GM23338 (cell line): ENCODE results near the gene ZBTB44. TPM values are rescaled to one million over a fixed set of nuclear protein-coding genes. Genes with fewer than 3 reads are reported as not detected.

Experiments
- ATAC-seq: fragments of 200-7000 bp; cut with Tn5 transposase; 3 replicates; pipeline ENCODE4 v1.9.1; 2020
- DNase-seq: peaks from one replicate; pipeline ENCODE4 v3.0.0-alpha.2; 2015; ENCODE audit warnings: low spot score
- H2AFZ ChIP-seq: fragments of 200-600 bp; sonication (generic); 2 replicates; pipeline ENCODE4 v1.8.0; 2016; ENCODE audit warnings: antibody characterized with exemption, mild to moderate bottlenecking, moderate library complexity
- H3F3A ChIP-seq: fragments of 200-600 bp; sonication (generic); replicated peaks from 2 replicates; pipeline ENCODE4 v1.8.0; 2017; ENCODE audit warnings: antibody characterized with exemption, mixed run types, low read depth
- H3K27ac ChIP-seq: fragments of 200-600 bp; sonication (generic); 2 replicates; pipeline ENCODE4 v1.6.1; 2016; ENCODE audit warnings: low read depth
- H3K27me3 ChIP-seq: fragments of 200-600 bp; sonication (generic); 2 replicates; pipeline ENCODE4 v1.8.0; 2016; ENCODE audit warnings: mild to moderate bottlenecking, mixed run types, moderate library complexity; ENCODE audit not compliant: insufficient read depth
- H3K36me3 ChIP-seq: fragments of 200-600 bp; sonication (generic); 2 replicates; pipeline ENCODE4 v1.8.0; 2016; ENCODE audit warnings: mild to moderate bottlenecking; ENCODE audit not compliant: insufficient read depth
- H3K4me1 ChIP-seq: fragments of 200-600 bp; sonication (generic); 2 replicates; pipeline ENCODE4 v1.8.0; 2016; ENCODE audit warnings: mild to moderate bottlenecking, moderate library complexity; ENCODE audit not compliant: insufficient read depth
- H3K4me2 ChIP-seq: fragments of 200-600 bp; sonication (generic); 2 replicates; pipeline ENCODE4 v1.7.1; 2017; ENCODE audit warnings: mixed run types
- H3K4me3 ChIP-seq: fragments of 200-600 bp; sonication (generic); 2 replicates; pipeline ENCODE4 v1.6.1; 2016; ENCODE audit warnings: mixed run types
- H3K79me2 ChIP-seq: fragments of 200-600 bp; sonication (generic); replicated peaks from 2 replicates; pipeline ENCODE4 v1.8.0; 2017; ENCODE audit warnings: mild to moderate bottlenecking; ENCODE audit not compliant: insufficient read depth
- H3K9me2 ChIP-seq: fragments of 200-600 bp; sonication (generic); 2 replicates; pipeline ENCODE4 v1.8.0; 2017; ENCODE audit not compliant: insufficient read depth
- H4K20me1 ChIP-seq: fragments of 200-600 bp; sonication (generic); replicated peaks from 2 replicates; pipeline ENCODE4 v1.8.0; 2017; ENCODE audit warnings: mild to moderate bottlenecking; ENCODE audit not compliant: insufficient read depth
- H3K27ac Mint-ChIP-seq: 2 replicates; pipeline ENCODE4 v1.8.0; 2020; ENCODE audit warnings: inconsistent platforms, mild to moderate bottlenecking, moderate library complexity, mixed read lengths
- H3K27me3 Mint-ChIP-seq: 3 replicates; pipeline ENCODE4 v1.8.0; 2022; ENCODE audit warnings: low read depth, mild to moderate bottlenecking, moderate library complexity, mixed read lengths, inconsistent platforms; ENCODE audit not compliant: insufficient read depth, poor library complexity
- H3K36me3 Mint-ChIP-seq: 3 replicates; pipeline ENCODE4 v1.8.0; 2021; ENCODE audit warnings: low read depth, mild to moderate bottlenecking, inconsistent platforms, moderate library complexity, mixed read lengths
- H3K4me1 Mint-ChIP-seq: 3 replicates; pipeline ENCODE4 v1.8.0; 2020; ENCODE audit warnings: mild to moderate bottlenecking, inconsistent platforms, mixed read lengths
- H3K4me3 Mint-ChIP-seq: 3 replicates; pipeline ENCODE4 v1.8.0; 2021; ENCODE audit warnings: moderate library complexity, mild to moderate bottlenecking, inconsistent platforms, mixed read lengths
- H3K9me3 Mint-ChIP-seq: 3 replicates; pipeline ENCODE4 v1.8.0; 2020; ENCODE audit warnings: moderate library complexity, mild to moderate bottlenecking, inconsistent platforms, mixed read lengths
- CREB1 ChIP-seq: fragments of 250-450 bp; sonication (Bioruptor Pico); IDR thresholded peaks from 2 replicates; pipeline ENCODE4 v1.5.0; 2020; ENCODE audit warnings: low read depth, mild to moderate bottlenecking, moderate library complexity
- JUNB ChIP-seq: IDR thresholded peaks from one replicate; pipeline ENCODE4 v1.6.1; 2016; ENCODE audit warnings: antibody characterized with exemption; ENCODE audit not compliant: unreplicated experiment
- NANOG ChIP-seq: IDR thresholded peaks from 2 replicates; pipeline ENCODE4 v1.6.1; 2016; ENCODE audit warnings: antibody characterized with exemption, borderline replicate concordance
- POLR2AphosphoS5 ChIP-seq: IDR thresholded peaks from 2 replicates; pipeline ENCODE4 v1.6.1; 2016; ENCODE audit warnings: antibody characterized with exemption, low read depth
- STAT1 ChIP-seq: IDR thresholded peaks from one replicate; pipeline ENCODE4 v1.6.1; 2016; ENCODE audit warnings: antibody characterized with exemption; ENCODE audit not compliant: unreplicated experiment
- polyA plus RNA-seq: library from polyadenylated mRNA; unstranded; fragments of >200 nt; fragmentation: Nextera tagmentation; extraction: Ambion mirVana; gene quantifications from 2 replicates; pipeline ENCODE4 v1.2.1, GENCODE V29; 2016
- total RNA-seq: library from RNA; depleted of rRNA; stranded (reverse); fragments of >200 nt; shearing (Covaris generic); gene quantifications from 2 replicates; pipeline ENCODE4 v1.2.3, GENCODE V29; 2014
- TF ChIP-seq, protein P1 (sequence below): fragments of 250-450 bp; sonication (Bioruptor Pico); IDR thresholded peaks from 2 replicates; pipeline ENCODE4 v1.5.0; 2020; ENCODE audit warnings: mild to moderate bottlenecking, moderate library complexity
- TF ChIP-seq, protein P2 (sequence below): IDR thresholded peaks from one replicate; pipeline ENCODE4 v1.6.1; 2018; ENCODE audit warnings: antibody characterized with exemption; ENCODE audit not compliant: unreplicated experiment
- TF ChIP-seq, protein P3 (sequence below), 2 experiments: fragments of 200-600 bp in 1 of 2; sonication (generic) in 1 of 2; conservative IDR thresholded peaks; 2 replicates each; pipeline versions ENCODE4 v1.5.1 to v1.6.1; 2016 to 2017; ENCODE audit warnings: antibody characterized with exemption in 2 of 2, low read depth in 2 of 2, mild to moderate bottlenecking in 2 of 2, moderate library complexity in 1 of 2
- TF ChIP-seq, protein P4 (sequence below): IDR thresholded peaks from 2 replicates; pipeline ENCODE4 v1.6.1; 2016; ENCODE audit warnings: antibody characterized with exemption

Gene ZBTB44
- total and polyA plus RNA-seq, 2 experiments from 2014 or later, result 61.2 to 102 TPM

DNA sequence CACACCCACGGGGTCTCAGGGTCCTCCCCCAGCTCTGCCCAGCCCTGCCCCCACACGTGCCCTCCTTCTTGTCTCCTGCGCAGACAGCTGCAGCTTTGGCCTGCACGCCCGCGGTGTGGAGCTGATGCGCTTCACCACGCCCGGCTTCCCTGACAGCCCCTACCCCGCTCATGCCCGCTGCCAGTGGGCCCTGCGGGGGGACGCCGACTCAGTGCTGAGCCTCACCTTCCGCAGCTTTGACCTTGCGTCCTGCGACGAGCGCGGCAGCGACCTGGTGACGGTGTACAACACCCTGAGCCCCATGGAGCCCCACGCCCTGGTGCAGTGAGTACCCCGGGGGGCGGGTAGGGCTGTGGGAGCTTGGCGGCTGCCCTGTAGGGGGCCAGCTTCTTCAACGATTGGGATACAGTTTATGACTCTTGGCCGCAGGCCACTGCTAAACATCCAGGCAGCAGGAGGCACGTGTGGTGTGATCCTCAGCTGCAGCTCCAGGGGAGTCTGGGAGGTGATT, 124.3 kb downstream of the ZBTB44 start:
- peaks cover 3% of the 10 kb centered on the region; the same call in 2 of the 3 replicates for H3K36me3 Mint-ChIP-seq
- Histone ChIP-seq H3K27ac (no peak overlapping the region), H3K4me3 (no peak overlapping the region), H3K4me2 (no peak overlapping the region), H3K79me2 (no peaks in the 10 kb centered on the region), H3K27me3 (no peaks in the 10 kb centered on the region), H3K36me3 (no peaks in the 10 kb centered on the region), H3K4me1 (no peaks in the 10 kb centered on the region), H2AFZ (no peak overlapping the region), H3F3A (no peaks in the 10 kb centered on the region), H4K20me1 (no peaks in the 10 kb centered on the region; the same call in 1 of the 2 replicates), H3K9me2 (no peaks in the 10 kb centered on the region)
- H3K4me1 Mint-ChIP-seq, result no peaks in the 10 kb centered on the region; the same call in 2 of the 3 replicates
- H3K27ac Mint-ChIP-seq, result no peak overlapping the region
- no peak overlapping the region for H3K4me3 Mint-ChIP-seq
- H3K9me3 Mint-ChIP-seq, result no peaks in the 10 kb centered on the region
- DNase-seq (no peak), ATAC-seq (no peak)
- TF ChIP-seq, protein P1, sequence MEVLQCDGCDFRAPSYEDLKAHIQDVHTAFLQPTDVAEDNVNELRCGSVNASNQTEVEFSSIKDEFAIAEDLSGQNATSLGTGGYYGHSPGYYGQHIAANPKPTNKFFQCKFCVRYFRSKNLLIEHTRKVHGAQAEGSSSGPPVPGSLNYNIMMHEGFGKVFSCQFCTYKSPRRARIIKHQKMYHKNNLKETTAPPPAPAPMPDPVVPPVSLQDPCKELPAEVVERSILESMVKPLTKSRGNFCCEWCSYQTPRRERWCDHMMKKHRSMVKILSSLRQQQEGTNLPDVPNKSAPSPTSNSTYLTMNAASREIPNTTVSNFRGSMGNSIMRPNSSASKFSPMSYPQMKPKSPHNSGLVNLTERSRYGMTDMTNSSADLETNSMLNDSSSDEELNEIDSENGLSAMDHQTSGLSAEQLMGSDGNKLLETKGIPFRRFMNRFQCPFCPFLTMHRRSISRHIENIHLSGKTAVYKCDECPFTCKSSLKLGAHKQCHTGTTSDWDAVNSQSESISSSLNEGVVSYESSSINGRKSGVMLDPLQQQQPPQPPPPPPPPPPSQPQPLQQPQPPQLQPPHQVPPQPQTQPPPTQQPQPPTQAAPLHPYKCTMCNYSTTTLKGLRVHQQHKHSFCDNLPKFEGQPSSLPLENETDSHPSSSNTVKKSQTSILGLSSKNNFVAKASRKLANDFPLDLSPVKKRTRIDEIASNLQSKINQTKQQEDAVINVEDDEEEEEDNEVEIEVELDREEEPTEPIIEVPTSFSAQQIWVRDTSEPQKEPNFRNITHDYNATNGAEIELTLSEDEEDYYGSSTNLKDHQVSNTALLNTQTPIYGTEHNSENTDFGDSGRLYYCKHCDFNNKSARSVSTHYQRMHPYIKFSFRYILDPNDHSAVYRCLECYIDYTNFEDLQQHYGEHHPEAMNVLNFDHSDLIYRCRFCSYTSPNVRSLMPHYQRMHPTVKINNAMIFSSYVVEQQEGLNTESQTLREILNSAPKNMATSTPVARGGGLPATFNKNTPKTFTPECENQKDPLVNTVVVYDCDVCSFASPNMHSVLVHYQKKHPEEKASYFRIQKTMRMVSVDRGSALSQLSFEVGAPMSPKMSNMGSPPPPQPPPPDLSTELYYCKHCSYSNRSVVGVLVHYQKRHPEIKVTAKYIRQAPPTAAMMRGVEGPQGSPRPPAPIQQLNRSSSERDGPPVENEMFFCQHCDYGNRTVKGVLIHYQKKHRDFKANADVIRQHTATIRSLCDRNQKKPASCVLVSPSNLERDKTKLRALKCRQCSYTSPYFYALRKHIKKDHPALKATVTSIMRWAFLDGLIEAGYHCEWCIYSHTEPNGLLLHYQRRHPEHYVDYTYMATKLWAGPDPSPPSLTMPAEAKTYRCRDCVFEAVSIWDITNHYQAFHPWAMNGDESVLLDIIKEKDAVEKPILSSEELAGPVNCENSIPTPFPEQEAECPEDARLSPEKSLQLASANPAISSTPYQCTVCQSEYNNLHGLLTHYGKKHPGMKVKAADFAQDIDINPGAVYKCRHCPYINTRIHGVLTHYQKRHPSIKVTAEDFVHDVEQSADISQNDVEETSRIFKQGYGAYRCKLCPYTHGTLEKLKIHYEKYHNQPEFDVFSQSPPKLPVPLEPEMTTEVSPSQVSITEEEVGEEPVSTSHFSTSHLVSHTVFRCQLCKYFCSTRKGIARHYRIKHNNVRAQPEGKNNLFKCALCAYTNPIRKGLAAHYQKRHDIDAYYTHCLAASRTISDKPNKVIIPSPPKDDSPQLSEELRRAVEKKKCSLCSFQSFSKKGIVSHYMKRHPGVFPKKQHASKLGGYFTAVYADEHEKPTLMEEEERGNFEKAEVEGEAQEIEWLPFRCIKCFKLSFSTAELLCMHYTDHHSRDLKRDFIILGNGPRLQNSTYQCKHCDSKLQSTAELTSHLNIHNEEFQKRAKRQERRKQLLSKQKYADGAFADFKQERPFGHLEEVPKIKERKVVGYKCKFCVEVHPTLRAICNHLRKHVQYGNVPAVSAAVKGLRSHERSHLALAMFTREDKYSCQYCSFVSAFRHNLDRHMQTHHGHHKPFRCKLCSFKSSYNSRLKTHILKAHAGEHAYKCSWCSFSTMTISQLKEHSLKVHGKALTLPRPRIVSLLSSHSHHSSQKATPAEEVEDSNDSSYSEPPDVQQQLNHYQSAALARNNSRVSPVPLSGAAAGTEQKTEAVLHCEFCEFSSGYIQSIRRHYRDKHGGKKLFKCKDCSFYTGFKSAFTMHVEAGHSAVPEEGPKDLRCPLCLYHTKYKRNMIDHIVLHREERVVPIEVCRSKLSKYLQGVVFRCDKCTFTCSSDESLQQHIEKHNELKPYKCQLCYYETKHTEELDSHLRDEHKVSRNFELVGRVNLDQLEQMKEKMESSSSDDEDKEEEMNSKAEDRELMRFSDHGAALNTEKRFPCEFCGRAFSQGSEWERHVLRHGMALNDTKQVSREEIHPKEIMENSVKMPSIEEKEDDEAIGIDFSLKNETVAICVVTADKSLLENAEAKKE (CRISPR knock-in tag), result no peak
- TF ChIP-seq POLR2AphosphoS5 (no peak), CREB1 (no peak), STAT1 (no peak), NANOG (no peak), JUNB (no peak)
- TF ChIP-seq, protein P2, sequence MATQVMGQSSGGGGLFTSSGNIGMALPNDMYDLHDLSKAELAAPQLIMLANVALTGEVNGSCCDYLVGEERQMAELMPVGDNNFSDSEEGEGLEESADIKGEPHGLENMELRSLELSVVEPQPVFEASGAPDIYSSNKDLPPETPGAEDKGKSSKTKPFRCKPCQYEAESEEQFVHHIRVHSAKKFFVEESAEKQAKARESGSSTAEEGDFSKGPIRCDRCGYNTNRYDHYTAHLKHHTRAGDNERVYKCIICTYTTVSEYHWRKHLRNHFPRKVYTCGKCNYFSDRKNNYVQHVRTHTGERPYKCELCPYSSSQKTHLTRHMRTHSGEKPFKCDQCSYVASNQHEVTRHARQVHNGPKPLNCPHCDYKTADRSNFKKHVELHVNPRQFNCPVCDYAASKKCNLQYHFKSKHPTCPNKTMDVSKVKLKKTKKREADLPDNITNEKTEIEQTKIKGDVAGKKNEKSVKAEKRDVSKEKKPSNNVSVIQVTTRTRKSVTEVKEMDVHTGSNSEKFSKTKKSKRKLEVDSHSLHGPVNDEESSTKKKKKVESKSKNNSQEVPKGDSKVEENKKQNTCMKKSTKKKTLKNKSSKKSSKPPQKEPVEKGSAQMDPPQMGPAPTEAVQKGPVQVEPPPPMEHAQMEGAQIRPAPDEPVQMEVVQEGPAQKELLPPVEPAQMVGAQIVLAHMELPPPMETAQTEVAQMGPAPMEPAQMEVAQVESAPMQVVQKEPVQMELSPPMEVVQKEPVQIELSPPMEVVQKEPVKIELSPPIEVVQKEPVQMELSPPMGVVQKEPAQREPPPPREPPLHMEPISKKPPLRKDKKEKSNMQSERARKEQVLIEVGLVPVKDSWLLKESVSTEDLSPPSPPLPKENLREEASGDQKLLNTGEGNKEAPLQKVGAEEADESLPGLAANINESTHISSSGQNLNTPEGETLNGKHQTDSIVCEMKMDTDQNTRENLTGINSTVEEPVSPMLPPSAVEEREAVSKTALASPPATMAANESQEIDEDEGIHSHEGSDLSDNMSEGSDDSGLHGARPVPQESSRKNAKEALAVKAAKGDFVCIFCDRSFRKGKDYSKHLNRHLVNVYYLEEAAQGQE, result no peak
- TF ChIP-seq, protein P3, sequence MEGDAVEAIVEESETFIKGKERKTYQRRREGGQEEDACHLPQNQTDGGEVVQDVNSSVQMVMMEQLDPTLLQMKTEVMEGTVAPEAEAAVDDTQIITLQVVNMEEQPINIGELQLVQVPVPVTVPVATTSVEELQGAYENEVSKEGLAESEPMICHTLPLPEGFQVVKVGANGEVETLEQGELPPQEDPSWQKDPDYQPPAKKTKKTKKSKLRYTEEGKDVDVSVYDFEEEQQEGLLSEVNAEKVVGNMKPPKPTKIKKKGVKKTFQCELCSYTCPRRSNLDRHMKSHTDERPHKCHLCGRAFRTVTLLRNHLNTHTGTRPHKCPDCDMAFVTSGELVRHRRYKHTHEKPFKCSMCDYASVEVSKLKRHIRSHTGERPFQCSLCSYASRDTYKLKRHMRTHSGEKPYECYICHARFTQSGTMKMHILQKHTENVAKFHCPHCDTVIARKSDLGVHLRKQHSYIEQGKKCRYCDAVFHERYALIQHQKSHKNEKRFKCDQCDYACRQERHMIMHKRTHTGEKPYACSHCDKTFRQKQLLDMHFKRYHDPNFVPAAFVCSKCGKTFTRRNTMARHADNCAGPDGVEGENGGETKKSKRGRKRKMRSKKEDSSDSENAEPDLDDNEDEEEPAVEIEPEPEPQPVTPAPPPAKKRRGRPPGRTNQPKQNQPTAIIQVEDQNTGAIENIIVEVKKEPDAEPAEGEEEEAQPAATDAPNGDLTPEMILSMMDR (conservative IDR thresholded peaks at IDR 0.05; ENCODE audit: low read depth in 2 of 2), result no peak
- TF ChIP-seq, protein P4, sequence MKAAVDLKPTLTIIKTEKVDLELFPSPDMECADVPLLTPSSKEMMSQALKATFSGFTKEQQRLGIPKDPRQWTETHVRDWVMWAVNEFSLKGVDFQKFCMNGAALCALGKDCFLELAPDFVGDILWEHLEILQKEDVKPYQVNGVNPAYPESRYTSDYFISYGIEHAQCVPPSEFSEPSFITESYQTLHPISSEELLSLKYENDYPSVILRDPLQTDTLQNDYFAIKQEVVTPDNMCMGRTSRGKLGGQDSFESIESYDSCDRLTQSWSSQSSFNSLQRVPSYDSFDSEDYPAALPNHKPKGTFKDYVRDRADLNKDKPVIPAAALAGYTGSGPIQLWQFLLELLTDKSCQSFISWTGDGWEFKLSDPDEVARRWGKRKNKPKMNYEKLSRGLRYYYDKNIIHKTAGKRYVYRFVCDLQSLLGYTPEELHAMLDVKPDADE, result no peak
- H3K27me3 Mint-ChIP-seq, result peaks cover 3% of the 10 kb centered on the region
